GM12878 (cell line): ENCODE results near the gene NDN. TPM values are rescaled to one million over a fixed set of nuclear protein-coding genes. Genes with fewer than 3 reads are reported as not detected.

Experiments
- ATAC-seq: fragments of 200-7000 bp; cut with Tn5 transposase; 3 replicates; pipeline ENCODE4 v1.9.1; 2020; ENCODE audit warnings: mild to moderate bottlenecking, moderate library complexity
- BruUV-seq: library from RNA; stranded (reverse); fragments of 400-500 nt; replicated peaks from 2 replicates; lab custom pipeline; 2021; lab: Mats Ljungman, UMichigan
- CTCF ChIA-PET: fragments of 300-600 bp; sonication (Branson Sonifier 250); formaldehyde crosslinking; extraction: SDS; loops from one replicate; lab custom pipeline; 2021; ENCODE audit warnings: inconsistent platforms; lab: Yijun Ruan, JAX
- POLR2A ChIA-PET: fragments of 350-600 bp; formaldehyde crosslinking; extraction: SDS; loops from one replicate; lab custom pipeline; 2021; ENCODE audit warnings: inconsistent platforms; lab: Charles Lee
- RAD21 ChIA-PET: fragments of 300-600 bp; sonication (Branson Sonifier 250); formaldehyde crosslinking; loops from one replicate; lab custom pipeline; 2023; ENCODE audit warnings: antibody characterized with exemption; ENCODE audit not compliant: unreplicated experiment; lab: Charles Lee
- SMC1A ChIA-PET: fragments of 300-600 bp; sonication (Branson Sonifier 250); formaldehyde crosslinking; loops from one replicate; lab custom pipeline; 2023; ENCODE audit not compliant: unreplicated experiment, uncharacterized antibody; lab: Charles Lee
- DNase-seq: peaks from one replicate; pipeline ENCODE4 v3.0.0-alpha.2; 2011; ENCODE audit warnings: low read depth, low spot score
- FAIRE-seq: peaks from 3 replicates; lab custom pipeline; 2011; peaks lifted over from hg19 to GRCh38; lab: Jason Lieb, UNC
- H2AFZ ChIP-seq: 2 replicates; pipeline ENCODE4 v1.6.0; 2011; ENCODE audit warnings: low read depth, low read length, control low read depth; ENCODE audit not compliant: control insufficient read depth
- H3K27ac ChIP-seq: 2 replicates; pipeline ENCODE4 v1.5.1; 2011; ENCODE audit warnings: control low read depth; ENCODE audit not compliant: control insufficient read depth, insufficient read depth
- H3K27me3 ChIP-seq, 2 experiments: replicated peaks in 1 of 2; 2 replicates each; pipeline versions ENCODE4 v1.6.0 to v1.6.1; 2011; ENCODE audit warnings: low read length in 1 of 2; ENCODE audit not compliant: control insufficient read depth in 2 of 2, insufficient read depth in 2 of 2
- H3K36me3 ChIP-seq, 2 experiments: 2 replicates each; pipeline ENCODE4 v1.5.1; 2011; ENCODE audit warnings: low read length in 1 of 2; ENCODE audit not compliant: control insufficient read depth in 2 of 2, insufficient read depth in 2 of 2
- H3K4me1 ChIP-seq: 2 replicates; pipeline ENCODE4 v1.6.1; 2011; ENCODE audit warnings: mild to moderate bottlenecking, low read length, moderate library complexity, mixed read lengths; ENCODE audit not compliant: control insufficient read depth, insufficient read depth
- H3K4me2 ChIP-seq: 2 replicates; pipeline ENCODE4 v1.6.0; 2011; ENCODE audit warnings: control low read depth; ENCODE audit not compliant: control insufficient read depth, insufficient read depth
- H3K4me3 ChIP-seq: fragments of 200-600 bp; sonication (generic); 2 replicates; pipeline ENCODE4 v1.5.1; 2016
- H3K79me2 ChIP-seq: 2 replicates; pipeline ENCODE4 v1.6.0; 2011; ENCODE audit warnings: low read length; ENCODE audit not compliant: control insufficient read depth, insufficient read depth
- H3K9ac ChIP-seq: 2 replicates; pipeline ENCODE4 v1.8.0; 2011; ENCODE audit warnings: low read length, control low read depth, mixed read lengths; ENCODE audit not compliant: control insufficient read depth, insufficient read depth
- H3K9me3 ChIP-seq: replicated peaks from 3 replicates; pipeline ENCODE4 v1.5.1; 2011; ENCODE audit warnings: mild to moderate bottlenecking, low read length; ENCODE audit not compliant: control insufficient read depth, insufficient read depth
- H4K20me1 ChIP-seq: 2 replicates; pipeline ENCODE4 v1.6.0; 2011; ENCODE audit not compliant: control insufficient read depth, insufficient read depth
- BCLAF1 ChIP-seq: fragments of 450-650 bp; IDR thresholded peaks from 2 replicates; pipeline ENCODE4 v1.6.1; 2017; ENCODE audit warnings: antibody characterized with exemption, mild to moderate bottlenecking, moderate library complexity
- JUNB ChIP-seq: IDR thresholded peaks from 2 replicates; pipeline ENCODE4 v1.6.1; 2016; ENCODE audit warnings: antibody characterized with exemption, mild to moderate bottlenecking
- WGBS: methylation state at CpG from one replicate; pipeline ENCODE4 v1.1.6; 2016; ENCODE audit warnings: low lambda C conversion rate; ENCODE audit not compliant: insufficient replicate concordance, insufficient coverage; ENCODE audit errors: missing lambda C conversion rate; 5-methylcytosine and 5-hydroxymethylcytosine counted together
- in situ Hi-C: fragments of 300-500 bp; cut with MboI; formaldehyde crosslinking; loops from 9 replicates; pipeline ENCODE4 v1.14.3; 2018; ENCODE audit warnings: mixed read lengths
- intact Hi-C: fragments of 100-400 bp; cut with micrococcal nuclease; formaldehyde crosslinking; loops from one replicate; pipeline ENCODE4 v1.14.2; 2022; ENCODE audit not compliant: unreplicated experiment
- polyA plus RNA-seq, 11 experiments: library from polyadenylated mRNA; depleted of rRNA in 4 of 11; unstranded in 6 of 11; stranded (reverse) in 5 of 11; fragments of >200 nt; fragmentation: Nextera tagmentation in 4 of 11; fragmentation: Illumina TruSeq in 1 of 11; extraction: Ambion mirVana in 4 of 11; extraction: Trizol in 1 of 11; gene quantifications; 1 replicate in 1 of 11; 2 replicates in 10 of 11; pipeline versions ENCODE4 v1.2.1 to v1.2.3, GENCODE V29; 2011 to 2016; ENCODE audit warnings: inconsistent platforms in 2 of 11, missing spikeins in 2 of 11, low read depth in 1 of 11
- total RNA-seq, 4 experiments: library from RNA; depleted of rRNA in 3 of 4; stranded (reverse); fragments of >200 nt in 3 of 4; fragmentation: Illumina TruSeq in 1 of 4; extraction: Trizol in 1 of 4; gene quantifications; 2 replicates each; pipeline versions ENCODE4 v1.2.1 to v1.2.3, GENCODE V29; 2013 to 2021

The NDN gene
- total and polyA plus RNA-seq, 10 of the 15 experiments (the other 5 are each of a cell fraction or from before 2014, with no cell fraction given), result 0.10 to 0.13 TPM; not detected in 8

GRCh38 chr15:23646165-23647000 lies 40.7 kb downstream of the NDN start:
- Histone ChIP-seq H3K9me3 (no peaks in the 10 kb centered on the region; the same call in 2 of the 3 replicates), H3K27me3 (no peaks in the 10 kb centered on the region)
- in situ Hi-C loops, result loop anchor here (25.0 kb wide), 1 partner anchor 1866 kb away; no protein-coding TSS in a partner anchor

More at GRCh38 chr15:23646165-23647000, 40.7 kb downstream of the NDN start:
- H2AFZ ChIP-seq, result no peak overlapping the region
- WGBS, result 86% methylated on average over 39 of the region's 51 CpGs
- POLR2A ChIA-PET, result no interaction called here
- no TSS peak for BruUV-seq
- CTCF ChIA-PET, result no interaction called here
- no peak for DNase-seq
- H3K27ac ChIP-seq, result no peak overlapping the region
- RAD21 ChIA-PET, result no interaction called here
- ATAC-seq, result no peak
- no peak overlapping the region for H3K4me3 ChIP-seq
- SMC1A ChIA-PET, result no interaction called here
- FAIRE-seq, result no peak
- H3K79me2 ChIP-seq, result no peaks in the 10 kb centered on the region
- no peaks in the 10 kb centered on the region for H4K20me1 ChIP-seq
- TF ChIP-seq JUNB, result no peak
- no peak for TF ChIP-seq BCLAF1
- H3K9ac ChIP-seq, result no peak overlapping the region
- H3K4me2 ChIP-seq, result no peak overlapping the region
- intact Hi-C loops, result loop anchor here (10.0 kb wide), 1 partner anchor 1858 kb away; no protein-coding TSS in a partner anchor
- no peaks in the 10 kb centered on the region for H3K36me3 ChIP-seq
- H3K4me1 ChIP-seq, result no peaks in the 10 kb centered on the region
